ENCODE data around the gene HS3ST5.
"Not testable (repeated sequence)": the region's sequence is repeated elsewhere in the genome, so short reads cannot be mapped to it uniquely, and the experiment has no call there.

HS3ST5 gene

GRCh38 chr6:114092943-114093342 lies 249.9 kb downstream of the HS3ST5 start:
- DNase-seq (ENCODE audit: low read depth), result no peak

- DNase-seq (ENCODE audit: low read depth), result no peak
Measured at GRCh38 chr6:114090626-114091025, 252.2 kb downstream of the HS3ST5 start.

GRCh38 chr6:114087496-114087895 lies 255.3 kb downstream of the HS3ST5 start:
- no peak for DNase-seq (ENCODE audit: low read depth)

- no peak for DNase-seq (ENCODE audit: low read depth)
Measured at GRCh38 chr6:114085211-114085610, 257.6 kb downstream of the HS3ST5 start.

DNA sequence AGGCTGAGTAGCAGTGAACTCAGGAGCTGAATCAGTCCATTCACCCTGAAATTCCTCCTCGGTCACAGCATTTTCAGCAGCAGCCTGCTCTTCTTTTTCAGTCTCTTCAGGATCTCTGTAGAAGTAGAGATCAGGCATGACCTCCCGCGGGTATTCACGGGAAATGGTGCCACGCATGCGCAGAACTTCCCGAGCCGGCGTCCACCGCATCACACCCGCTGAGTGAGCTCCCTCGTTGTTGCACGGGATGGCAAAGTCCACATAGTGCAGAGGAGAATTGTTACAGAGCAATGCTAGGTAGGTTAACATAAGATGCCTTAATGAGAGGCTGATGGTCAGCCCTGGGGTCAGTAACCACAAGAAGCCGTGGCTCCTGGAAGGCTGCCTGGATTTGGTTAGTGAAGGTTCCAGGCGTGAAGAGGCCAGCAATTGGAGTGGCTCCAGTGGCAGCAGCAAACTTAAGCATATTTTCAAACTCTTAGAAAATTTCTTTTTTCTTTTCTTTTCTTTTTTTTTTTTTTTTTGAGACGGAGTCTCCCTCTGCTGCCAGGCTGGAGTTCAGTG lies 258.4 kb downstream of the HS3ST5 start:
- DNase-seq (ENCODE audit: low read depth), result no peak

GRCh38 chr6:114083251-114083650 lies 259.6 kb downstream of the HS3ST5 start:
- DNase-seq (ENCODE audit: low read depth), result no peak

DNA sequence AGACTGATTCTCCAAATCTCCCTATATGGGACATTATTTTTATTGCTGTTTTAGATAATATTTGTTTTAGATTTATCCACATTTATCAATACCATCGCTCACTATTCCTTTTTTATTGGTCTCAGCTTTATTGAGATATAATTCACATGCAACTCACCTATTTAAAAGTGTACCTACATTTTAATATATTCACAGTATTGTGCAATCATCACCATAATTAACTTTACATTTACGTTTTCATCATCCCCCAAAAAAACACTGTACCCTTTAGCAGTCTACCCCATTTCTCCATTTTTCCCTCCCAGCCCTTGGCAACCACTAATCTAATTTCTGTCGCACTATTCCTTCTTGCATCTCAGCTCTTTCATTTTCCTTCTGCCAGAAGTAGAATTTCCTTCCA lies 261.1 kb downstream of the HS3ST5 start:
- DNase-seq (ENCODE audit: low read depth), result no peak

DNA sequence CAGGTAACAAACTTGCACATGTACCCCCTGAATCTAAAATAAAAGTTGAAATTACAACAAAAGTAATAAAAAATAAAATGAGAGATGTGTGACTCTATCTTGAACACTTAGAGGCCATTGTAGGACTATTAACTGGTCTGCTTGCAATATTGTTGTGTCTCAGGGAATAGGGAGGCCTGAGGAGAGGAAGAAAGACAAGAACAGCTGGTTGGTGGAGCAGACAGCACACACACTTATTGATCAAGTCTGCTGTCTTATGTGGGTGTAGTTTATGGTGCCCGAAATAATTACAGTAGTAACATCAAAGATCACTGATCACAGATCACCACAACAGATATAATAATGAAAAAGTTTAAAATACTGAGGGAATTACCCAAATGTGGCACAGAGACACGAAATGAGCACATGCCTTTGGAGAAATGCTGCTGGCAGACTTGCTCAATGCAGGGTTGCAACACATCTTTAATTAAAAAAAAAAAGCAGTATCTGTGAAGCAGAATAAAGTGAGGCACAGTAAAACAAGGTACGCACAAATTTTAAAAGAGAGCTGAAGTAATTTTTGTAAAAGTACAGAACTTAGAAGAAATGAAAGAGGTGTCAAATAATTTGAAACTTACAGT lies 261.8 kb downstream of the HS3ST5 start:
- DNase-seq (ENCODE audit: low read depth), result no peak

DNA sequence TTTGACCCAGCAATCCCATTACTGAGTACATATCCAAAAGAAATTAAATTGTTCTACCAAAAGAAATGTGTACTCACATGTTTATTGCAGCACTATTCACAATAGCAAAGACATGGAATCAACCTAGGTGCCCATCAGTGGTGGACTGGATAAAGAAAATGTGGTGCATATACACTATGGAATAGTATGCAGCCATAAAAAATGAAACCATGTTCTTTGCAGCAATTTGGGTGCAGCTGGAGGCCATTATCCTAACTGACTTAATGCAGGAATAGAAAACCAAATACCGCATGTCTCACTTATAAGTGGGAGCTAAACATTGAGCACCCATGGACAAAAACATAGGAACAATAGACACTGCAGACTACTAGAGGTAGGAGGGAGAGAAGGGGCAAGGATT lies 262.4 kb downstream of the HS3ST5 start:
- DNase-seq (ENCODE audit: low read depth), result not testable (repeated sequence)

DNA sequence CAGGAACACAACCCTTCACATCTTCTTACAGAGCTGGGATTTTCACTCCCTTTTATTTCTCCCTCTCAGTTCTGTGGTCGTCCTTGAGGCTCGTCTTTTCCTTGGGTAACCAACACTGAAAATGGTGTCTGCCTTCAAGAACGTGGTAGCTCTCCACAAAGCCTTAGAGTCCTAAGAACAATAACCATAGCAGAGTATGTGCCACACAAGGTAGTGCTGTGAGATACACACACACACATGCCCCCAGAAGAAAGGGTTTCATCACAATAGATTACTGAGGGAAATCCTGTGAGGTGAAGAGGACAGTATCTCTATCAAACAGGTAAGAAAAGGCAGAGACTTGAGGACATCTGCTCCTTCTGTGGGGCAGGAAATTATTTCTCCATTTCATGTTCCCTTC lies 267.0 kb downstream of the HS3ST5 start:
- no peak for DNase-seq (ENCODE audit: low read depth)

DNA sequence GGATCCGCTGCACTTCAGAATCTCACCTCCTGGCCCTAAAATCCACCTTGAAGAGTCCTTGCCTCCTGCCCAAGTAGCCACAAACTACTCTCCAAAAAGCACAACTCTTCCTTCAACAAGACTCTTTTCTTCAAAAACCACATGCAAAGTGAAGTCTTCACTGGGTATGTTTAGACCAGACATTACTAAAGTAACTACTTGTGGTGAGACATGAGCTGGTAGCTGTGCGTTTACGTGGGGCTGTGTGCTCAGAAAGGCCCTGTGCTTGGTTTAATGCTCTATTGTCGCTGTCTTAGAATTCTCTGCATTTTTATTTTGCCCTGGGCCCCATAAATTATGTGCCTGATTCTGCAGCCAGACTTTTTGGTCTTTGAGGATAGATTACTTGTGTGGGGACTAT lies 267.5 kb downstream of the HS3ST5 start:
- DNase-seq (ENCODE audit: low read depth), result no peak

GRCh38 chr6:114068771-114069170 lies 274.1 kb downstream of the HS3ST5 start:
- no peak for DNase-seq (ENCODE audit: low read depth)

- DNase-seq (ENCODE audit: low read depth), result no peak
Measured at GRCh38 chr6:114068116-114068515, 274.7 kb downstream of the HS3ST5 start.

DNA sequence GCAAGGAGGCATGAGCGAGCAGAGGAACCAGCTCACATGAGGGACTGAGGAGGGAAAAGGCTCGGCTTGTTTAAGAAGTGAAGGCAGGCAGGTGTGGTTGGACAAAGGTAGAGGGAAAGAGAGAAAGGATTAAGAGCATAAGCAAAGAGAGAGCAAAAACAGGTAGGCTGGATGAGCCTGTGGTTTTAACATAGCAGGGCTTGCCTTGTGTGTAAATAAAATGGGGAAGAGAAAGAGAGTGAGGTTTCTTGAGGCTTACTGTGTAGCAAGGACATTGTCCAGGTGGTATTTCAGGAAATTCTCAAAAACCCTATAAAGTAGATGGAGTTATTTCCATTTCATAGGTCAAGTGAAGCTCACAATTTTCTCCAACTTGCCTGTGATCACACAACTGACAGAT lies 278.0 kb downstream of the HS3ST5 start:
- DNase-seq (ENCODE audit: low read depth), result no peak

DNA sequence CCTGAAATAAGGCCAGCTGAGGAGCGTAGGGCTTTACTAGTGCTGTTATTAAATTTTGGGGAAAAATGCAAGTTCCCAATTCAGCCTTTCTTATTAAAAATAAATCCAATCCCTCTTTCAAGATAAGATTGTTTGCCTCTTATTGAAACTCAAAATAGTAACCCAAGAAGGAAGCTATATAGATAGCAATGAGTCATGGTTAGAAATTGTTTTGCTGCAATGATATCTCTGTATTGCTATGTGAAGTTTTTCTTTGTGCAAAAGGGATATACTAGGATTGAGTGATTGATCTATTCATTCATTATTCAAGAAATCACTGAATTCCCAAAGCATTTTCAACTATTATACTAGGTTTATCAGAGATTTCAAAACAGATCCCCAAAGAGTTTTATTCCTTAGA lies 278.9 kb downstream of the HS3ST5 start:
- DNase-seq (ENCODE audit: low read depth), result no peak

DNA sequence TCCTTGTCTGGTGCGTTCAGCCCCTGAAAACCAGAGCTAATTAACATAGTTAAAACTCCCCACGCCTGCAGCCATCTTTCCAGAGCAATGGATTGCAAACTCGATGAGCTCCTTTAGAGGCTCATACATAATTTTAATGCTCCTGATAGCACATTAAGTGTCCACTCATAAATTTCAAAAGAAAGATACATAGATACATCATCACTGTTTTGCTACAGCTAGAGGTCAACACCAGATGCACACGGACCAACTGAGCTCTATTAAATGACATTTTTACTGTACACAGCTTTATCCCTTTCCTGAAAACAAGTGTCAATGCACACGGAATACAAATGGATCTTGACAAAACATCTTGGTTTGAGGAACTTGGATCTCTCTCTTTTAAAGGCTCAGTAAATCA lies 280.6 kb downstream of the HS3ST5 start:
- DNase-seq (ENCODE audit: low read depth), result no peak

DNA sequence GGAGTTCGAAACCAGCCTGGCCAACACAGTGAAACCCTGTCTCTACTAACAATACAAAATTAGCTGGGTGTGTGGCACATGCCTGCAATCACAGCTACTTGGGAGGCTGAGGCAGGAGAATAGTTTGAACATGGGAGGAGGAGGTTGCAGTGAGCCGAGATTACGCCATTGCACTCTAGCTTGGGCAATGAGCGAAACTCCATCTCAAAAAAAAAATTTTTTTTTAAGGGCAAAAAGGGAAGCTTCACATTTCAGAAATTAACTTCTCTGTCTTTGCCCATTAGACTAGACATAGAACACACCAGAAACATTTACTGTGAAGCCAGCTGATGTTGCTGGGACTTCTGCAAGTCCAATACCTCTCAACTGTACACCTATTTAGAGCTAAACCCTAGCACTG lies 281.1 kb downstream of the HS3ST5 start:
- DNase-seq (ENCODE audit: low read depth), result no peak

- DNase-seq (ENCODE audit: low read depth), result no peak
Measured at GRCh38 chr6:114061116-114061515, 281.7 kb downstream of the HS3ST5 start.

DNA sequence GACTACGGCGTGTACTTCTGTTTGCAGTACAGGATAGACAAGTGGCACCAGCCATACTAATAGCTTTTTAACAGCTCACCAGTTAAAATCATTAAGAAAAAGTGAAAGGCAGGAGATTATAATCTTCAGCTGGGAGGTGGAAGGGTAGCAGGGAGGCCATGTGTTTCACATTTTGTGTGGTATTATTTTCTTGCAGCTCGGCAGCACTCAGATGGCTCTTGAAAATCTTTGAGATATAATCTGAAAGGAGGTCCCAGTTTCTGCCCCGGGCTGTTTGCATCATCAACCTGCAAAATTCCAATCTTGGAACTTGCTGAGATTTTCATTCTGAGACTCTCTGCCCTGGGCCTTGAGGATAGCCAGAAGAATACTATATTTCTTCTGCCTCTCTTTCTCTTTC lies 284.4 kb downstream of the HS3ST5 start:
- DNase-seq (ENCODE audit: low read depth), result no peak

- no peak for DNase-seq (ENCODE audit: low read depth)
Measured at GRCh38 chr6:114055763-114056162, 287.1 kb downstream of the HS3ST5 start.

DNA sequence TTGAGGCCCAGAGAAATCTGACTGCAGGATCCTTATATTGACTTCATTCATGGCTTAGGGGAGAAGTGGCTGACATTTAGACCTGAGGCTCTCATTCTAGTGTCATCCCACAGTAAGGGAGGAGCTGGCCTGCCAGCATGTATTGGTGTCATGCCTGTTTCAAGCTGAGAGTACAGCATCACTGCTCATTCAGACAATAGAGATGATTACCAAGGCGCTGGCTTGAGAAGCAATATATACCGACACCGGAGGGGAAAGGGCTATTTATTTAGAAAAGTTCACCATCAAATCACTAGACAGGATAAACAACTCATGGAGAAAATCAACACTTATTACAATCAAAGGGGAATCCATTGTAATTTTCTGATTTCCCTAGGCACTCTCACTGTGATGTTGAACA lies 287.5 kb downstream of the HS3ST5 start:
- no peak for DNase-seq (ENCODE audit: low read depth)

- no peak for DNase-seq (ENCODE audit: low read depth)
Measured at GRCh38 chr6:114053791-114054190, 289.0 kb downstream of the HS3ST5 start.

- no peak for DNase-seq (ENCODE audit: low read depth)
Measured at GRCh38 chr6:114052141-114052540, 290.7 kb downstream of the HS3ST5 start.

GRCh38 chr6:114051031-114051430 lies 291.8 kb downstream of the HS3ST5 start:
- DNase-seq (ENCODE audit: low read depth), result no peak
